Hepatocyte (in vitro differentiated cells): ENCODE results near the gene FBN3. TPM values are rescaled to one million over a fixed set of nuclear protein-coding genes. Genes with fewer than 3 reads are reported as not detected.
"Not testable (repeated sequence)": the region's sequence is repeated elsewhere in the genome, so short reads cannot be mapped to it uniquely, and the experiment has no call there.

ENCODE experiments used
- DNase-seq: peaks from one replicate; pipeline ENCODE4 v3.0.0-alpha.2; 2016; ENCODE audit warnings: low spot score
- H2AFZ ChIP-seq: fragments of 200-600 bp; sonication (generic); 2 replicates; pipeline ENCODE4 v1.6.0; 2016; ENCODE audit warnings: antibody characterized with exemption, mild to moderate bottlenecking
- H3K27ac ChIP-seq: fragments of 200-600 bp; sonication (generic); 2 replicates; pipeline ENCODE4 v1.5.1; 2016; ENCODE audit warnings: mild to moderate bottlenecking
- H3K27me3 ChIP-seq: fragments of 200-600 bp; sonication (generic); 2 replicates; pipeline ENCODE4 v1.6.1; 2016
- H3K36me3 ChIP-seq: fragments of 200-600 bp; sonication (generic); replicated peaks from 2 replicates; pipeline ENCODE4 v1.5.1; 2016; ENCODE audit warnings: low read depth; ENCODE audit not compliant: insufficient read depth
- H3K4me1 ChIP-seq: fragments of 200-600 bp; sonication (generic); 2 replicates; pipeline ENCODE4 v1.5.1; 2016; ENCODE audit warnings: mild to moderate bottlenecking, moderate library complexity; ENCODE audit not compliant: insufficient read depth
- H3K4me2 ChIP-seq: fragments of 200-600 bp; sonication (generic); 2 replicates; pipeline ENCODE4 v1.6.0; 2016
- H3K4me3 ChIP-seq: fragments of 200-600 bp; sonication (generic); 2 replicates; pipeline ENCODE4 v1.5.1; 2016; ENCODE audit warnings: mild to moderate bottlenecking
- H3K79me2 ChIP-seq: fragments of 200-600 bp; sonication (generic); 2 replicates; pipeline ENCODE4 v1.6.0; 2017; ENCODE audit warnings: mild to moderate bottlenecking
- H3K9me2 ChIP-seq: fragments of 200-600 bp; sonication (generic); replicated peaks from 2 replicates; pipeline ENCODE4 v1.6.0; 2017; ENCODE audit warnings: mild to moderate bottlenecking; ENCODE audit not compliant: insufficient read depth
- H3K9me3 ChIP-seq: fragments of 200-600 bp; sonication (generic); 2 replicates; pipeline ENCODE4 v1.5.1; 2016; ENCODE audit warnings: low read depth, mild to moderate bottlenecking
- H4K20me1 ChIP-seq: fragments of 200-600 bp; sonication (generic); 2 replicates; pipeline ENCODE4 v1.6.0; 2016; ENCODE audit warnings: mild to moderate bottlenecking; ENCODE audit not compliant: insufficient read depth, poor library complexity, severe bottlenecking
- CTCF ChIP-seq: fragments of 200-600 bp; sonication (generic); IDR thresholded peaks from 2 replicates; pipeline ENCODE4 v1.5.1; 2016; ENCODE audit warnings: antibody characterized with exemption, mild to moderate bottlenecking; ENCODE audit not compliant: poor library complexity
- EZH2 ChIP-seq: fragments of 200-600 bp; sonication (generic); IDR thresholded peaks from 2 replicates; pipeline ENCODE4 v1.6.1; 2016; ENCODE audit warnings: antibody characterized with exemption, mild to moderate bottlenecking, borderline replicate concordance
- EZH2phosphoT487 ChIP-seq: fragments of 200-600 bp; sonication (generic); IDR thresholded peaks from one replicate; pipeline ENCODE4 v1.6.1; 2018; ENCODE audit warnings: antibody characterized with exemption, mild to moderate bottlenecking, low read depth, moderate library complexity; ENCODE audit not compliant: unreplicated experiment, severe bottlenecking
- WGBS: methylation state at CpG from one replicate; pipeline ENCODE4 v1.1.6; 2016; ENCODE audit warnings: low lambda C conversion rate; ENCODE audit errors: missing lambda C conversion rate; 5-methylcytosine and 5-hydroxymethylcytosine counted together
- polyA plus RNA-seq: library from polyadenylated mRNA; unstranded; fragments of >200 nt; fragmentation: Nextera tagmentation; extraction: Ambion mirVana; gene quantifications from 2 replicates; pipeline ENCODE4 v1.2.1, GENCODE V29; 2016
- total RNA-seq: library from RNA; depleted of rRNA; stranded (reverse); fragments of >200 nt; gene quantifications from 2 replicates; pipeline ENCODE4 v1.2.3, GENCODE V29; 2014

Gene FBN3
- total and polyA plus RNA-seq, 2 experiments from 2014 or later = 7.5 to 11.5 TPM

GRCh38 chr19:8105471-8105870 is 43.9 kb downstream of the FBN3 start:
- Histone ChIP-seq H3K4me1 (no peaks in the 10 kb centered on the region), H3K27ac (peak overlapping the region; percentile 48), H3K4me2 (no peak overlapping the region), H3K9me2 (no peaks in the 10 kb centered on the region), H3K9me3 (no peaks in the 10 kb centered on the region), H3K36me3 (no peaks in the 10 kb centered on the region), H2AFZ (no peak overlapping the region), H3K79me2 (no peaks in the 10 kb centered on the region), H3K27me3 (no peaks in the 10 kb centered on the region), H3K4me3 (no peak overlapping the region), H4K20me1 (no peaks in the 10 kb centered on the region)
- no peak for TF ChIP-seq CTCF
- no peak for TF ChIP-seq EZH2phosphoT487
- TF ChIP-seq EZH2 = no peak
- DNase-seq = no peak
- 86% methylated on average over 2 of the region's 2 CpGs for WGBS

GRCh38 chr19:8101910-8102309 is 47.5 kb downstream of the FBN3 start:
- not testable (repeated sequence) for DNase-seq, H3K9me3 ChIP-seq, H3K36me3 ChIP-seq, H3K27me3 ChIP-seq, H3K4me2 ChIP-seq, H2AFZ ChIP-seq, H3K27ac ChIP-seq, H3K4me3 ChIP-seq, H4K20me1 ChIP-seq, H3K9me2 ChIP-seq, H3K4me1 ChIP-seq, H3K79me2 ChIP-seq
- WGBS = 91% methylated on average over 12 of the region's 12 CpGs

- WGBS = 92% methylated on average over 3 of the region's 4 CpGs
- H4K20me1 ChIP-seq = no peaks in the 10 kb centered on the region
Measured at GRCh38 chr19:8101311-8101710, 48.1 kb downstream of the FBN3 start.

More at GRCh38 chr19:8101311-8101710, 48.1 kb downstream of the FBN3 start:
- Histone ChIP-seq H3K36me3 (no peaks in the 10 kb centered on the region), H3K4me3 (no peak overlapping the region), H3K4me2 (no peak overlapping the region), H3K27me3 (no peaks in the 10 kb centered on the region), H3K79me2 (no peaks in the 10 kb centered on the region), H3K9me3 (no peaks in the 10 kb centered on the region), H3K4me1 (no peaks in the 10 kb centered on the region), H3K9me2 (no peaks in the 10 kb centered on the region), H2AFZ (no peak overlapping the region), H3K27ac (no peak overlapping the region)
- TF ChIP-seq EZH2phosphoT487 (no peak), CTCF (no peak), EZH2 (no peak)
- no peak for DNase-seq
